ENCODE data around the gene ARFGAP2. TPM values are rescaled to one million over a fixed set of nuclear protein-coding genes. Genes with fewer than 3 reads are reported as not detected.

ARFGAP2 gene
- total RNA-seq, 1 experiment from 2014 or later, result 73.5 TPM

DNA sequence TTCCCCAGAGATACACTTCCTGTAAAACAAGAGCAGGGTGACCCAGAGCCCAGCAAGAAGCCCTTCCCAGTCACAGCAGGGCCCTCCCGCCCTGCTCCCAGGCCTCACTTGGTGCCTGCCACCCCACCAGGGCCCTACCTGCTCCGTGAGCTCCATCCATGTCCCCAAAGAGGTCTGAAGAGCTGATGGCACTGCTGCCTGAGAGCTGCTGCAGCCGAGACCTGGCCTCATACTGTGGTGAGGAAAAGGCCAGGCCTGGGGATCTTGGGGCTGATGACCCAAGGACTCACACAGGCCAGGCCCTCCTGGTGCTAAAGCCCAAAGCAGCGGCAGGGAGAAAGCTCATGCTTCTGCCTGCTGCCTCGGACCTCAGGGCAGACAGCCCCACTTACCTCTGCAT, 10.3 kb downstream of the ARFGAP2 start:
- DNase-seq (ENCODE audit: low read depth, low spot score), result no peak
- no TSS peak for BruUV-seq (replicated peaks)

DNA sequence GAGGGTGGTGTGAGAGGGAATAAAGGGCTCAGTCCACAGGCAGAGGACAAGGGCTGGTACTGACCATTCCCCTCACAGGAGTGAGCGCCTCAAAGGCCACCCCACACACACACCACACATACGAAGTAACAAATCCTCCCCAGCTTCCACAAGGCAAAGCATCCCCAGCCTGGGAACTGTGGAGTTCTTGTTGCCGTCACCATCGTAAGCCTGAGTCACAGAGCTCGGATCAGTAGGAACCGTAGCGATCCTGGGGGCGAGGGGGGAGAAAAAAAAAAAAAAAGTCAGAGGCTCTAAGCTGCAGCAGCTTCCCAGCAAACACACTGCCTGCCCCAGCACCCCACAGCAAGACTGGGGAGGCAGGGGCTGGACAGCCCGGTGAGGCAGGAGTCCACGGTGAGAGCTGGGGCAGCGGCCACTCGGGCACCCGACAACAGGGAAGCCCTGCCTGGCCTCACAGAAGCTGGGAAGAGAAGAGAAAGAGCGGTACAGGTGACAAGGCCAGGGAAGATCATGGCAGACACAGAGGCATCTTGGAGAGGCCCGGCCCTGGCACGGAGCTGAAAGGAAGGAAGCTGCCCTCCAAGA, 11.3 kb downstream of the ARFGAP2 start:
- H3K27ac ChIP-seq (ENCODE audit: low read depth, low read length), result no peak overlapping the region
- peaks cover 20% of the 10 kb centered on the region for H3K79me2 ChIP-seq (ENCODE audit: insufficient read depth, low read length)
- H3K4me2 ChIP-seq (ENCODE audit: low read length), result no peak overlapping the region
- ChIA-PET RAD21 (ENCODE audit: low non-redundant PET in 1 of 2, low total read pairs in 2 of 2, uncharacterized antibody in 2 of 2, unreplicated experiment in 2 of 2) (no interaction called here), POLR2A (no interaction called here), CTCF (interaction anchor here (1.7 kb wide), 1 partner anchor 12 kb away, joined by 5 read pairs; no protein-coding TSS in a partner anchor)
- H3K9ac ChIP-seq (ENCODE audit: low read length), result no peak overlapping the region
- DNase-seq (ENCODE audit: low read depth, low spot score) (no peak), ATAC-seq (no peak)
- no peaks in the 10 kb centered on the region for H3K27me3 ChIP-seq (ENCODE audit: insufficient read depth, low read length)
- intact Hi-C loops (cut with micrococcal nuclease), result no loop called here
- no peaks in the 10 kb centered on the region for H3K9me3 ChIP-seq (ENCODE audit: control insufficient read depth in 1 of 2, insufficient read depth in 1 of 2, low read depth in 1 of 2, low read length in 2 of 2)
- H4K20me1 ChIP-seq (ENCODE audit: insufficient read depth), result no peaks in the 10 kb centered on the region
- H3K4me3 ChIP-seq (replicated peaks in 1 of 2; ENCODE audit: low read depth in 1 of 2, low read length in 2 of 2), result no peak overlapping the region
- no peaks in the 10 kb centered on the region for H3K4me1 ChIP-seq (ENCODE audit: control insufficient read depth in 1 of 2, insufficient read depth in 2 of 2, low read length in 2 of 2)
- peaks cover 31 to 33% of the 10 kb centered on the region in 2 experiments for H3K36me3 ChIP-seq (ENCODE audit: control insufficient read depth in 1 of 2, insufficient read depth in 2 of 2, low read length in 2 of 2)
- H2AFZ ChIP-seq (ENCODE audit: low read depth, low read length, poor library complexity, severe bottlenecking), result no peak overlapping the region
- BruUV-seq (replicated peaks), result no TSS peak
- TF ChIP-seq RAD21 (IDR thresholded peaks at IDR 0.05; ENCODE audit: low read depth), result no peak
- TF ChIP-seq FOSL1 (IDR thresholded peaks at IDR 0.05; ENCODE audit: low read depth), result no peak
- no peak for TF ChIP-seq JUND (IDR thresholded peaks at IDR 0.05)
- TF ChIP-seq SP1 (IDR thresholded peaks at IDR 0.05; ENCODE audit: low read depth), result no peak
- TF ChIP-seq EZH2phosphoT487 (IDR thresholded peaks at IDR 0.05; ENCODE audit: borderline replicate concordance), result no peak
- H3K9me2 ChIP-seq (ENCODE audit: insufficient read depth), result no peaks in the 10 kb centered on the region

More for the DNA sequence above, 10.3 kb downstream of the ARFGAP2 start:
- peaks cover 29% of the 10 kb centered on the region for H3K79me2 ChIP-seq (ENCODE audit: insufficient read depth, low read length)
- H3K4me1 ChIP-seq (ENCODE audit: control insufficient read depth in 1 of 2, insufficient read depth in 2 of 2, low read length in 2 of 2), result no peaks in the 10 kb centered on the region
- no peak overlapping the region for H3K4me2 ChIP-seq (ENCODE audit: low read length)
- H3K9me2 ChIP-seq (ENCODE audit: insufficient read depth), result no peaks in the 10 kb centered on the region
- POLR2A ChIA-PET, result no interaction called here
- CTCF ChIA-PET, result interaction anchor here (1.7 kb wide), 1 partner anchor 13 kb away, joined by 5 read pairs; no protein-coding TSS in a partner anchor
- no peak overlapping the region for H3K4me3 ChIP-seq (replicated peaks in 1 of 2; ENCODE audit: low read depth in 1 of 2, low read length in 2 of 2)
- no peak overlapping the region for H3K27ac ChIP-seq (ENCODE audit: low read depth, low read length)
- H3K9me3 ChIP-seq (ENCODE audit: control insufficient read depth in 1 of 2, insufficient read depth in 1 of 2, low read depth in 1 of 2, low read length in 2 of 2), result no peaks in the 10 kb centered on the region
- RAD21 ChIA-PET (ENCODE audit: low non-redundant PET in 1 of 2, low total read pairs in 2 of 2, uncharacterized antibody in 2 of 2, unreplicated experiment in 2 of 2), result no interaction called here
- H3K9ac ChIP-seq (ENCODE audit: low read length), result no peak overlapping the region
- no peaks in the 10 kb centered on the region for H3K27me3 ChIP-seq (ENCODE audit: insufficient read depth, low read length)
- no peak for ATAC-seq
- no peaks in the 10 kb centered on the region for H4K20me1 ChIP-seq (ENCODE audit: insufficient read depth)
- peaks cover 35 to 37% of the 10 kb centered on the region in 2 experiments for H3K36me3 ChIP-seq (ENCODE audit: control insufficient read depth in 1 of 2, insufficient read depth in 2 of 2, low read length in 2 of 2)
- no peak overlapping the region for H2AFZ ChIP-seq (ENCODE audit: low read depth, low read length, poor library complexity, severe bottlenecking)
- intact Hi-C loops (cut with micrococcal nuclease), result no loop called here
- no peak for TF ChIP-seq JUND (IDR thresholded peaks at IDR 0.05)
- TF ChIP-seq SRF (IDR thresholded peaks at IDR 0.05; ENCODE audit: low read depth), result no peak
- TF ChIP-seq ZFX (IDR thresholded peaks at IDR 0.05), result no peak
- no peak for TF ChIP-seq RAD21 (IDR thresholded peaks at IDR 0.05; ENCODE audit: low read depth)
- TF ChIP-seq EGR1 (IDR thresholded peaks at IDR 0.05; ENCODE audit: low read depth), result no peak
- TF ChIP-seq, protein P1, sequence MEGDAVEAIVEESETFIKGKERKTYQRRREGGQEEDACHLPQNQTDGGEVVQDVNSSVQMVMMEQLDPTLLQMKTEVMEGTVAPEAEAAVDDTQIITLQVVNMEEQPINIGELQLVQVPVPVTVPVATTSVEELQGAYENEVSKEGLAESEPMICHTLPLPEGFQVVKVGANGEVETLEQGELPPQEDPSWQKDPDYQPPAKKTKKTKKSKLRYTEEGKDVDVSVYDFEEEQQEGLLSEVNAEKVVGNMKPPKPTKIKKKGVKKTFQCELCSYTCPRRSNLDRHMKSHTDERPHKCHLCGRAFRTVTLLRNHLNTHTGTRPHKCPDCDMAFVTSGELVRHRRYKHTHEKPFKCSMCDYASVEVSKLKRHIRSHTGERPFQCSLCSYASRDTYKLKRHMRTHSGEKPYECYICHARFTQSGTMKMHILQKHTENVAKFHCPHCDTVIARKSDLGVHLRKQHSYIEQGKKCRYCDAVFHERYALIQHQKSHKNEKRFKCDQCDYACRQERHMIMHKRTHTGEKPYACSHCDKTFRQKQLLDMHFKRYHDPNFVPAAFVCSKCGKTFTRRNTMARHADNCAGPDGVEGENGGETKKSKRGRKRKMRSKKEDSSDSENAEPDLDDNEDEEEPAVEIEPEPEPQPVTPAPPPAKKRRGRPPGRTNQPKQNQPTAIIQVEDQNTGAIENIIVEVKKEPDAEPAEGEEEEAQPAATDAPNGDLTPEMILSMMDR (IDR thresholded peaks at IDR 0.05 in 2 of 3, conservative IDR thresholded peaks at IDR 0.05 in 1 of 3; ENCODE audit: borderline replicate concordance in 1 of 3, insufficient read depth in 1 of 3, low read depth in 2 of 3, low read length in 2 of 3), result no peak
- no peak for TF ChIP-seq SIN3A (IDR thresholded peaks at IDR 0.05; ENCODE audit: low read depth)
